GM19463 (cell line): Measurements from ENCODE around the gene NTM.
"Not testable (repeated sequence)": the region's sequence is repeated elsewhere in the genome, so short reads cannot be mapped to it uniquely, and the experiment has no call there.

Experiments used
- ATAC-seq: cut with Tn5 transposase; IDR thresholded peaks from one replicate; pipeline ENCODE4 v1.9.1; 2021; ENCODE audit warnings: mild to moderate bottlenecking, moderate library complexity; ENCODE audit not compliant: unreplicated experiment

NTM gene

DNA sequence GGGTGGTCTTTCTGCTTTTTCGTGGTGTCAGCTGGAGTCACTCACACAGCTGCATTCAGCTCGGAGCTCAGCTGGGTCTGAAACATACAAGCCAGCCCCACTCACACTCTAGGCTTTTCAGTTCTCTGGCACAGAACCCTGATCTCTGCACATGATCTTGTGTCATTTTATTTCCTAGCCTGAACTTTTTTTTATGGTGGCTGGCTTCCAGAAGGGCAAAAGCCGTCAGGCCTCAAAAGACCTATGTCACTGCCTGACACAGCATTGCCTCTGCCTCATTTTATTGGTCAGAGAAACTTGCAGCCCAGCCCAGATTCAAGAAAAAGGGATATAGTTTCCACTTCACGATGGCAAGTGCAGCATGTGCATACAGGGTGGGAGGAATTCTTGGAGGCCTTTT is 117.8 kb downstream of the NTM start:
- no peak for ATAC-seq

DNA sequence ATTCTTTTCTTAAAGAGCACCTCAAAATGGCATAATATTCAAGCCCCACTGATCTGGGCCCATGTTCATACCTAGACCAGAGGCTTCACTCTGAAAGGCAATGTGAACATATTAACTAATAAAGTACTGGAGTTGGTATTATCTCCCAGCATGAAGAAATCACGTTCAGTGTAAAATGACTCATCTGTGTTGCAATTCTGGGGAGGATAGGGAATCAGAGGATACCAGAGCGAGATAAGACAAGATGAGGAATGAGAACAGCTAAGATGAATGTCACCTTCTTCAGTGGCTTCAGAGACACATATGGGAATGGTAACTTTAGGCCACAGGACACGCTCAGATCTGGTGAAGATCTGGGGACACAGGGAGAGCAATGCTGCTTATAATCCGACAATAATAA is 121.1 kb downstream of the NTM start:
- ATAC-seq: no peak

DNA sequence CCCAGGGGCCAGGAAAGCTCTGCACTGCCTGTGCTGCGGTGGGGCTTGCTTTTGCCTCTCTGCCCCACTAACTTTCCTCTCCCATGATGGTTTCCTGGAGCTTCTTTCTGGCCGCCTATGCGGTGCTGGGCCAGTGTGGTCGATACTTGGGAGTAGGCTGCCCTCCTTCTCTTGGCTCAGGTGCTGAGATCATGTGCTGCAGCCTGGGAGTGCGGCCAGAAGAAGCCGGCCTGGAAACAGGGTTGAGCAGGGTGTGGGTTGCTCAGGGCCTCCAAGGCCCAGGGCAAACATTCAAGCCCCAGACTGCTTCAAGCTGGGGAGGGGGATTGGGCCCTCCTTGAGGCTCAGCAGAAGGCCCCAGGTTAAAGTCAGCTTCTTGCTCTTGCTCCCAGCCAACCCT is 125.0 kb downstream of the NTM start:
- no peak for ATAC-seq

DNA sequence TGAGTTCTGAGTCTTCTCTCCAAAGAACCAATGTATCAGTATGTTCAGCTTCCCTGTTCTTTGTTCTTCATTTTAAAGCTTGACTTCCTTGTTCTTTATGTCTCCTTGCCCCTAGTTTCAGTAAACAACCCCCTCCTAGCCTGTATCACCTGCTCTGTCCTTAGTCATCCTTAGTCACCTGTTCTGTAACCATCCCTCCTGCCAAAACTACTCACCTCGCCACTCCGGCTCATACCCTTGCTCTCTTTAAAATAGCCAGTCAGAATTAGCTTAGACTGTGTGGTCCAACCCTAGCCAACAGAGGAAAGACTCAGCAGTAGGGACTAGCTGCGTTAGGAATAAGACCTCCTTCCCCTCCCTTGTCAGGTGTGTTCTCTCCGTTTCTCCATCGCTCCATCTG is 127.3 kb downstream of the NTM start:
- ATAC-seq: not testable (repeated sequence)

DNA sequence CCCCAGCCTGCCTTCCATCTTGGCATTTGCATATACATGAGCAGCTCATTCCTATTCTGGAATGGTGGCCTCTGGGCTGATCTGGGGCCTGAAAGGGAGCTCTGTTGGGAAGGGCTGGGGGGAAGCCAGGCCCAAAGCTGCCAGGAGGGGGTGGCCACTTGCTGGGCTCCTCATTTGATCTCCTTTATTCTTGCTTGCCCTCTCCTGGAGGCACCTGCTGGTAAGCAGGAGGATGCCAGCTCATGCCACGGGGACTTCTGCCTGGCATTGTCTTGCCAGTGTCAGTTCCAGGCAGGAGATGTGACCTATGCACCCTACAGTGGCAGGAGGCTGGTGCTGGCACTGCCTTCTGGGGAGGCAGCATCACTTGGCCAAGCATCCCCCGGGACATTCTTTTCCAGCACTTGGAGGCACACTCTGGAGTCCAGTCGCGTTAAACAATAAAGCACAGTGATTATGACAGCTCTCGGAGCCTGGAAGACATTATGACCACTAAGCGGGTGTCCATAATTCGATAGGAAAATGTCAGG is 128.3 kb downstream of the NTM start:
- ATAC-seq: no peak

DNA sequence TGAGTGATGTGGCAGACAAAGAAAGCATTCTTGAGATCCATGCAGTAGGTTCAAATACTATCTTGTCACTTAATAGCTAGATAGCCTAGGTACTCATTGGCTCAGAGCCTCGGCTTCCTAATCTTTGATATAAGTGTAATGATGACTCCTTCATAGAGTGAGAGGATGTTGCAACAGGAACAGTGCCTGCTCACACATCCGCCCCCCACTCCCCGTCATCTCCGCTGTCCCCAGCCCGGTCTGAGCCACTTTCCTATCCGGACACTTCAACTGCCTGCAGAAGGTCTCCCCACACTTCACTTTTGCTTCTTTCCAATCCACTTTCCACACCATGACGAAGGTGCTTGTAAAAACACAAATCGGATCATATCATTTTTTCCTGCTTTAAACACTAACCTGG is 128.8 kb downstream of the NTM start:
- no peak for ATAC-seq

DNA sequence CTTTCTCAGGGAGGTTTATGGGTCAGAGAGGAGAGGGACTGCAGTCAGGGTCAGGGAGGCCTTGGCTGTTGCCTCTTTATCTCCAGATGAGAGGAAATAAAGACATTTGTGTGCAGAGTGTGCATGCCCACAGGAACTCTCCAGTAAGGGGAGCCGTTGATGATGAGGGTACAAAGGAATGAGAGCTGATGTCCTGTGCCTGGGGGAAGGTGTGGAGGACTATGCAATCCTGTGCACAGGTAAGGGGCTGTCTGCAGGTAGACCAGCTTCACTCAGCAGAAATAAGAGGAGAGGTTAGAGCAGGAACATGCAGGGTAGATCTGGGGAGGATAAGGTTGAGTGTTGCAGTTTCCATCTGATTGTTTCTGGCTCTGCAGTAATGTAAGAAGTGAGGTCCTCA is 132.6 kb downstream of the NTM start:
- no peak for ATAC-seq

DNA sequence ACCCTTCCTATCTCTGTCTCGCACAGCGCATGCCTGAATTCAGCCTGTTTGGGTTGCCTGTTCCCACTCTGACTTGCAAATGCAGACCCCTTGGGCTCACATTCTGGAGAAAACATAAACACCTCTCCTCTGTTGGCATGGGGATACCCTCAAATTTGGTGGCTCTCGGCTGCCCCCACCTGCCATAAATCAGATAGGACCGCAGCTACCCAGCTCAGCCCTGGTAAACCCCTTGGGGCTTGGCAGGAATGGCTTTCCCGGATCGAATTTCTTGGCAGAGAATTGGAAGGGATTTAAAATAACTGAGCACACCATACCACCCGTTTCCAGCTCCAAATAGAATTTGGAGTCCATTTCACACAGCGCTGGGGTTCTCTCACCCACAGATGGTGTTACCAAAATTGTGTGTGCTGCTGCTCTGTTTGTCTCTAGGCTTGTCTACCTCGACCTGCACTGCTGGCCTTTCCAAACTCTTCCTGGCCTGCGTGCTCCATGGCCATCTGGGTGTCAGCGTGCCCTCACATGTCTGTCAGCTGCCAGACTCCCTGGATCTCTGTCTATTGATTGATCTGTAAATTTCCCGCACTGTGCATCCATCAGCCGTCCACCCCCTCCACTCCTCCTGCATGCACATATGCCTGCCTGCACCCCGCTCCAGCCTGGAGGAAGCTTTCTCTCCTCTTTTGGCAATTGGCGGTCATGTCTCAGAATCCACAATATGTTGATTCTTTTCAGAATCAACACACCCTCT is 134.0 kb downstream of the NTM start:
- no peak for ATAC-seq

DNA sequence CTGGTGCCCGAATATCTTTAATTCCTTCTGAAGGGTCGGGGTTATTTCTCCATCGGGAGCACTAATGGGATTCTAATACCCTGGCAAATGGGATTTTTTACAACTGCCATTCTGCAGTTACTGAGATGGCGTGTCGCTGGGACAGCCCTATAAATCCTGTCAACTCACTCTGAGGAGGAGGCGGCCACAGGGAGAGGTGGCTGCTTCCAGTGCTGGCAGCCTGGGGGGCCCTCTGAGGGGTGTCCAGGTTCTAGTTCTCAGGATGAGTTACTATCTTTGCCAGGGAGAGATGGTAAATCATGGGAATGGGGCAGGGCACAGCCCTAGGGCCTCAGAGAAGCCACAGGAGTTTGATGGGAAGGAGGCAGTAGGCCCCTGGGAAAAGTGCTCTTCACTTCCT is 135.9 kb downstream of the NTM start:
- no peak for ATAC-seq

DNA sequence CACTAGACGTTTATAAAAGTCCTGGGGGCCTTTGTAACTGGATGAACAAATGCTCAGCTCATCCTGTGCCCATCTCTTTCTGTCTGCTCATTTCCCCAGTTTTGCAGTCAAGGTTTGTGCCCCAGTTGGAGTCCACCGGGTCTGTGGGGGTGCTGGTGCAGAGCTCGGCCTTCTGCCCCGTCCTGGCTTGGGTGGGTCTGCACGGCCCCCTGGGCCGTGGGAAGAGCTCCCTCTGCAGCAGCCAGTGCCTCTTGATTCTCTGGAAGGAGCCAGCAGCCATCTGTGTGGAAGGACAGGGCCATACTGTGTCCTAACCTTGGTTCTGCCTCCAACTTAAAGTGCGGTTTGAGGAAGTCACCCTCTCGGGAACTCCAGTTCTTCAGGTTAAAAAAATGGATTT is 140.2 kb downstream of the NTM start:
- no peak for ATAC-seq

DNA sequence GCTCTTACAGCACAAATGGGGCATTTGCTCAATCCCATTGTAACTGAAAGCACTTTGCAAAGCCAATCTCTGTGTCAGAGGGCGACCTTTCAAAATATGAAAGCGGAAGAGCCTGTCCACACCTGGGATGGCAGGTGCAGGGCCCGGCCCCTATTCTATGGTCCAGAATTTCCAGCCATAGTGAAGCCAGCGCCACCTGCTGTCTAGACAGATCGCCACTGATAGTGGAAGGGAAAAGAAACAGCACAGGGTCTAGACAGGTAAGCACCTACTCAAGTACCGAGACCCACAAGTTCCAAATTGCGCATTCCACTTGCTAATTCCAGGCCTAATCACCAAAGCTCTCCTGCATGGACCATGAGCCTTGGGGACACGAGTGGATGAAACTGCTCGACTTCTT is 141.4 kb downstream of the NTM start:
- ATAC-seq: peak; percentile 41

DNA sequence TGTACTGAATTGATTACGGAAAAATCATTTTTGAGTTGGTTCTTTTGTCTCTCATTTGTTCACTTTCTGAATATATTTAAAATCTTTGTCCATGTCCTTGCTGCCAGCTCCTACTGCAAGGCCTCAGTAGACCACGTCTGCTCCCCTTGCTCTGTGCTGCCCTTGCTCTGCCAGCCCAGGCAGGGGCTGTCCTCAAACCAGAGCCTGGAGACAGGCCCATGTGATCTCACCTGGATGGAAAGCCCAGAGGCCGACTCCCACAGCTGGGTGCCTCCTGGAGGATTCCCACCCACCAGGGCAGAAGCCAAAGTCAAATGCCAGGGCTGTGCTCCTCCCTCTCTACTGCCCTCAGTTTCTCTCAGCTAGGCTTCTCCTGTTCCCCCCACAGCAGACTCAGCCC is 141.8 kb downstream of the NTM start:
- ATAC-seq: no peak

DNA sequence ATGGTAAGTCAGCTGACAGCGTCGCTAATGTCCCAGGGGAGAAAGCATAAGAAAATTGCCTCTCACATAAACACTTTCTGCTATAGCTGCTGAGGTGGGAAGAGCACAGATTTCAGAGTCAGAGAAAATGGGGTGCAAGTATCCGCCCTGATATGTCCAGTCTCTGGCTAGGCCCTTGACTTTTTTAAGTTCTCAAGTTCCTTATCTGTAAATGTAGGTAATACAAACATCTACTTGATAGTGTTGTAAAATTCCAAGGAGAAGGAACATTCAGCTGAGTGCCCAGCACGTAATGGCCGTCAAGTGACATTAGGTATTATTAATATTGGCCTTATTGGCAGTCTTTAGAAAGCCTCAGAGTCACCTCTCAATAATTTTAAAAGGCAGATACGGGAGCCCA is 143.6 kb downstream of the NTM start:
- ATAC-seq: no peak

DNA sequence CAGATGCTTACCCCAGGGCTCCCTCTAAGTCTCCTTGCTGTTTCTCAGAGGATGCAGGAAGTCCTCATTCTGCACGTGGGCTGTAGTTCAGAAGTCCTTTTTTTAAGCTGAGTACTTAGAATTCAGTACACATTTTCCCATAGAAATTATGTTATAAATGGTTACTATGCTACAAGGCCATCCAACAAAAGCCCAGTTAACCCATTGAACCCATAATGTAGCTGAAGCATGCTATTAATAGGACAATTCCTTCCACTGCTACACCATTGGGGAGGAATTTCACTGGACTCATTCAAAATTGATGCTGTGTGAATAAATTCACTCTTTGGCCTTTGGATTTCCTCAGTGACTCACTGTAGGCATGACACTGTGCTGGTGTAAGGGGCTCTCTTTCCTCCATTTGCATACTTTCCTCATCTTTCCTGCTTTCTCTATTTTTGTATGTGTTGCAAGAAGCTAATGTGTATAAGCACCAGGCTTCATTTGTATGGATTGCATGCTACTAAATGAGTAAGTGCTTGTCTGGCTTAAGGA is 148.0 kb downstream of the NTM start:
- no peak for ATAC-seq

DNA sequence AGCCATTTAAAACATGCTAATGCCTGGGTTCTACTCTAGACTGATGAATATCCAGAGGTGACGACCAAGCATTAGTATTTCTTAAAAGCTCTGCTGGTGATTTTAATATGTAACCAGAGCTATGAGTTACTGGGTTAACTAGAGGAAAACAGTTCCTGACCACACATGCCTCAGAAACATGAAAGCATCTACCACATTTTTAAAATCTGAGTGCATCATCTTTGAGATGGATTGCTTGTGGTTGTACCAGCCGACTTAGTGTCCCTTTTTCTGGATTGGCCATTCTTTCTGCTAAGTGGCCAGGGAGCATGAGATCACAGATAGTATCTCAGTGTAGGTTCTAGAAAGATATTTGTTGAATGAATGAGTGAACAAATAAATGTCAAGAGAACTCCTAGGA is 152.4 kb downstream of the NTM start:
- ATAC-seq: no peak

DNA sequence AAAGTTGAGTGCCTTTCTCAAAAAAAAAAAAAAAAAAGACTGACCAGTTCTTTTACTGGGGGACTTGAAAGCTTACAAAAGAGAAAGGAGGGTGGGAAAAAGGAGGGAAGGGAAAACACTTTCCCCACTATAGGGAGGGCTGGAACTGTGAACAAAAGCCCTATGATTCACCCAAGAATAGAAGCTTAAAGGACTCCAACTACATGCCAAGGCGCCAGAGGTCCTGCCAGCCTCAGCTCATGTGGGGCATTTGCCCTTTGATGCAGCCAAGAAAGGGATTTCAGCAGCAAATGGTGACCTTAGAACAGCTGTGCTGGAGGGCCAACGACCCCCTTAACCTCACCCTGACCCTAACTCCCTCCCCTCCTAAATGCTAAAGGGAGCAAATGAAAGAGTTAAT is 160.0 kb downstream of the NTM start:
- no peak for ATAC-seq

DNA sequence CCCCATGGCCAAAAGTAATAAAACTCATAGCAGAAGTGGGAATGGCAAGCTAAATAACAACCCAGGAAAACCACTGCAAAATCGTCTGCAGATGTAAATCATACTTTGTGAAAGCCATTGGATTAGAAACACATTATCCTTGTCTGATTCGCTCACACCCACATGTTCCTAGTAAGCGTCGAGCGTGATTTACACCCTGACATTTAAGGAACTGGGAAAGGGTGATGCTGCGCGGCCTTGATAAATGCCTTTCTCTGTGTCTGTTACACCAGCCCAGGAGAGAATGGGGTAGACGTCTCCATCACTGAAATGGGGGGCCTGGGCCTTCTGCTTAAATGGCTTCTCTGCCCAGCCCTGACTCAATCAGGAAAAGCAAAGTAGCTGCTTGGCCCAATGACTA is 162.7 kb downstream of the NTM start:
- no peak for ATAC-seq

DNA sequence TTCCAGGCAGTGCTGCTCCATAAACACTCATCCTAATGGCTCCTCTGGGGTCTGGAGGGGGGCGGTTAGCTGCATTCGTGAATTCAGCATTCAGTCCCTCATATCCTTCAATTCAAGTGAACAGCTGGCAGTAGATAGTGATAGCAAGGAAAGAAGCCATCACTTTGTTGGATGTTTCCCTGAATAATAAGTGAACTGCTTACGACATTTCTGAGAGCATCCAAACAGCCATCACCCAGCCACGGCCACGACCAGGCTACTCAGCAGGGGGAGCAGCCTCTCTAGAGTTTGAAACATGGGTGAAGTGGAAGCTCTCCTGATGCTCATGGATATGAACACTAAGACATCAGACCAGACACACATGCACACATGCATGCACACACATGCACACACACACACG is 163.6 kb downstream of the NTM start:
- ATAC-seq: no peak

DNA sequence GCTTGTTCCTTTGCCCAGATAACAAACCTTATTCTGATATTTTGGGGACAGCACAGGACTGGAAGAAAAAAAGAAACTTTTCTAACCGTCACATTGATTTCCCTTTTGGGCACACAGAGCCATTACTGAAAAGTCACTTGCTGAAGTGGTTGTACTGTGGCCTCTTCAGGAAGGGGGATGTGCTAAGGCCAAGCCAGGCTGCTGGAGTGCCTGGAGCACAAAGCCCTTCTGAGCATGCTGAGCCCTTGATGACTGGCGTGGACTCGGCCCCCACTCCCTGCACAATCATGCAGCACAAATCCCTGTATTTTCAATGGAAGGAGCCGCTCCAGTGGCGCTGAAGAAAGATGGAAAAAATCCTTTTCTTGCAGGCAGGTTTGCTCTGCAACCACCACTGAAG is 164.2 kb downstream of the NTM start:
- ATAC-seq: no peak

DNA sequence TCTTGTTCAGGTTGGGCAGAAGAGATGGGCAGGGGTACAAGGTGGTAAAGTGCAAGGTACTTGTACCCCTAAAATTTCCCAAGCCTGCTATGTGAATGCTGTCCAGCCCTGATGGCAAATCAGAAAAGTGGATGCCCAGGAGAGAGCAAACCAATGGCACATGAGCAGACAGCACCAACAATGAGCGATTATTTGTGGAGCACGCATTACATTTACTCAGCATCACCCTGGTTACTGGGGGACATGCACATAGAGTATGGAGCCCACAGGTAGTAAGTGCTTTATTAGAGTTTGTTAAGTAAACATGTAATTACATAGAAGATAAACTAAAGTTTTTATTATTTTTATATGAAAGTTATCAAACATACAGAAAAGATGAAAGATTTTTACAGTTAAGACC is 165.7 kb downstream of the NTM start:
- ATAC-seq: no peak

DNA sequence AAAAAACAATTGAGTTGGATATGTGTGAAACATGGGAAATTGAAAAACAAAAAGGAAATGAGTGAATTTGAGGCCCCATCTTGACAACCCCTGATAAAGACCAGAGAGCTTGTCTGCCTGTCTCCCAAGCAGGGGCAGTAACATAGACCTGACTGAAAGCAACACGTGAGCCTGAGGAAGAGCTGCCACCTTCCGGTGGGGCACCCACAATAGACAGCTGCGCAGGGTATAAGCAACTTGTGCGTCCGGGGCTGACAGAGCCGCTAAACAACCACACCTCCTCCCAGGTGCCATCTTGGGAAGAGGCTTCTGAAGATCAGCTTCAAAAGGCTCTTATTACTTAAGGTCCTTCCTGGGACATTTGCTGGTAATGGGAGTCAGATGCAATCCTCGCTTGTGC is 166.8 kb downstream of the NTM start:
- no peak for ATAC-seq

DNA sequence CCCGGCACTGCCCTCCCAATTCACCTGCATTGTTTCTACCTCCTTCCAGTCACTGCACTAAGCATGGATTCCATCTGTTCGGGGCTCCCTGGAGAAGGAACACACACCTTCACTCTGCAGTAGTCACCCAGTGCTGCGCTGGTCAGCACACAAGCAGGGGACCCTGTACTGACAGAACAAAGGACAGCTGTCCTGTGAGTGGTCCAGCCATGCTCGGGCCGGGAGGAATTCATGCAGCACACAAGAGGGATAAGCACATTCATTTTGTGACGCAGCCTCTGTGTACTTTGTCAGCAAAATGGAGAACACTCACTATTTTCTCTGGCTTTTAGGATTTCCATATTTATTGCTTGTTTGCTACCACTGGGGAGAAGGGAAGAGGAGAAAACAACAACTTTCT is 167.3 kb downstream of the NTM start:
- ATAC-seq: no peak

DNA sequence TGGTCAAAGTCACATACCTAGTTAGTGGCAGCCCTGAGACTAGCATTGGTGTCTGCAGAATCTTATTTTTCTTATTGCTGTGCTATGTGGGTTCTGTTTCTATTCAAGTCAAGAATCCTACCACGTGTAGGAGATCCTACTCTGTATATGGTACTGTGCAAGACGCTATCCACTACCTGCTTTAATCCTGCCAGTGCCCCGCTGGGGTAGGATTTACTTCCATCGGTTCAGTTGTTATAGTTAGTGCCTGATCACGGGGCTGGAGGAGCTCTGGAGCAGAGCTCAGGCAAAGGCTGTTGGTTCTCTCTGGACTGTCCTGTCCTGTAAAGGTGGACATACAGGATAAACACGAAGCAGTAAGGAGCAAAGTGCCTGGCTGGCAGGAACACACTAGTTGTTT is 167.9 kb downstream of the NTM start:
- ATAC-seq: no peak
